K562 (cell line): Measurements from ENCODE around the gene L3MBTL3. TPM values are rescaled to one million over a fixed set of nuclear protein-coding genes. Genes with fewer than 3 reads are reported as not detected.

Experiments
- ATAC-seq: fragments of 200-7000 bp; cut with Tn5 transposase; 3 replicates; pipeline ENCODE4 v1.9.1; 2020; ENCODE audit warnings: moderate library complexity
- BruUV-seq: library from RNA; stranded (reverse); fragments of 400-500 nt; replicated peaks from 2 replicates; lab custom pipeline; 2021; lab: Mats Ljungman, UMichigan
- CTCF ChIA-PET: fragments of 300-600 bp; formaldehyde crosslinking; extraction: SDS; loops from one replicate; lab custom pipeline; 2021; ENCODE audit warnings: low intra/inter-chr PET ratio; lab: Yijun Ruan, JAX
- POLR2A ChIA-PET: fragments of 300-600, 350-650 bp; sonication (Branson Sonifier 250); formaldehyde crosslinking; extraction: SDS; loops from one replicate; lab custom pipeline; 2021; ENCODE audit warnings: antibody characterized with exemption, inconsistent platforms; lab: Yijun Ruan, JAX
- DNase-seq, 4 experiments: peaks; one replicate each; pipeline versions ENCODE4 v3.0.0 to v3.0.0-alpha.2; 2011 to 2018; ENCODE audit warnings: low spot score in 3 of 4, mixed read lengths in 3 of 4; ENCODE audit errors: extremely low read depth in 1 of 4
- FAIRE-seq: peaks from 2 replicates; lab custom pipeline; 2011; peaks lifted over from hg19 to GRCh38; lab: Jason Lieb, UNC
- H2AFZ ChIP-seq: 2 replicates; pipeline ENCODE4 v1.6.0; 2011; ENCODE audit warnings: low read depth, low read length, control low read depth, inconsistent platforms
- H3K27ac ChIP-seq: fragments of 200-600 bp; 3 replicates; pipeline ENCODE4 v1.8.0; 2011; ENCODE audit warnings: low read depth, mild to moderate bottlenecking, control low read depth, inconsistent platforms, low read length, moderate library complexity, mixed read lengths; ENCODE audit errors: extremely low read depth
- H3K27me3 ChIP-seq, 2 experiments: fragments of 300-600 bp in 1 of 2; 2 replicates in 1 of 2; 3 replicates in 1 of 2; pipeline versions ENCODE4 v1.6.0 to v1.8.0; 2011; ENCODE audit warnings: inconsistent platforms in 2 of 2, low read length in 2 of 2, mild to moderate bottlenecking in 1 of 2, mixed read lengths in 1 of 2, moderate library complexity in 1 of 2; ENCODE audit not compliant: control insufficient read depth in 2 of 2, insufficient read depth in 2 of 2
- H3K36me3 ChIP-seq: fragments of 300-600 bp; 3 replicates; pipeline ENCODE4 v1.8.0; 2011; ENCODE audit warnings: mild to moderate bottlenecking, low read length, inconsistent platforms; ENCODE audit not compliant: control insufficient read depth, insufficient read depth
- H3K4me1 ChIP-seq, 2 experiments: fragments of 200-600 bp in 1 of 2; replicated peaks in 1 of 2; 2 replicates in 1 of 2; 3 replicates in 1 of 2; pipeline versions ENCODE4 v1.5.1 to v1.8.0; 2011; ENCODE audit warnings: inconsistent platforms in 2 of 2, low read length in 2 of 2, mild to moderate bottlenecking in 1 of 2, mixed read lengths in 1 of 2, moderate library complexity in 1 of 2; ENCODE audit not compliant: control insufficient read depth in 2 of 2, insufficient read depth in 2 of 2
- H3K4me2 ChIP-seq: 2 replicates; pipeline ENCODE4 v1.6.1; 2011; ENCODE audit warnings: low read length, control low read depth, inconsistent platforms, mixed read lengths; ENCODE audit not compliant: insufficient read depth
- H3K4me3 ChIP-seq: fragments of 200-600 bp; sonication (generic), shearing (Covaris generic); 2 replicates; pipeline ENCODE4 v1.5.1; 2016; ENCODE audit warnings: control low read depth, inconsistent platforms
- H3K79me2 ChIP-seq: fragments of 200-600 bp; 3 replicates; pipeline ENCODE4 v1.8.0; 2011; ENCODE audit warnings: low read length, inconsistent platforms; ENCODE audit not compliant: control insufficient read depth, insufficient read depth
- H3K9ac ChIP-seq, 2 experiments: 2 replicates each; pipeline versions ENCODE4 v1.6.0 to v1.6.1; 2011; ENCODE audit warnings: low read depth in 2 of 2, low read length in 2 of 2, control low read depth in 1 of 2, inconsistent platforms in 1 of 2, mild to moderate bottlenecking in 1 of 2, mixed read lengths in 1 of 2; ENCODE audit not compliant: insufficient read depth in 1 of 2
- H3K9me1 ChIP-seq: one replicate; pipeline ENCODE4 v1.6.0; 2011; ENCODE audit warnings: inconsistent platforms, mild to moderate bottlenecking, low read length, moderate library complexity; ENCODE audit not compliant: control insufficient read depth, insufficient read depth
- H3K9me3 ChIP-seq: replicated peaks from 2 replicates; pipeline ENCODE4 v1.5.1; 2011; ENCODE audit warnings: low read depth, low read length, inconsistent platforms; ENCODE audit not compliant: control insufficient read depth, insufficient read depth
- H4K20me1 ChIP-seq: replicated peaks from 2 replicates; pipeline ENCODE4 v1.6.1; 2011; ENCODE audit warnings: low read length, inconsistent platforms, mixed read lengths; ENCODE audit not compliant: control insufficient read depth, insufficient read depth
- ERF ChIP-seq: fragments of 450-650 bp; formaldehyde crosslinking; IDR thresholded peaks from 2 replicates; pipeline ENCODE4 v1.4.0; 2020; ENCODE audit warnings: mild to moderate bottlenecking, mixed read lengths
- ILK ChIP-seq: fragments of 450-650 bp; IDR thresholded peaks from 2 replicates; pipeline ENCODE4 v1.6.1; 2016; ENCODE audit warnings: missing genetic modification characterization, low read depth, mild to moderate bottlenecking, missing compliant biosample characterization, moderate library complexity, borderline replicate concordance
- SREBF1 ChIP-seq: fragments of 150-350 bp; IDR thresholded peaks from 2 replicates; pipeline ENCODE4 v1.6.1; 2014; ENCODE audit warnings: antibody characterized with exemption, low read depth, low read length, borderline replicate concordance
- THAP7 ChIP-seq: fragments of 250-450 bp; sonication (Bioruptor Pico); IDR thresholded peaks from 2 replicates; pipeline ENCODE4 v1.5.0; 2021
- ZC3H8 ChIP-seq: fragments of 450-650 bp; IDR thresholded peaks from 2 replicates; pipeline ENCODE4 v1.6.1; 2017
- WGBS: fragments of 100-300 bp; shearing (Covaris generic); methylation state at CpG from one replicate; pipeline ENCODE4 v1.1.6; 2016; ENCODE audit warnings: low coverage, mixed read lengths; ENCODE audit not compliant: insufficient coverage; ENCODE audit errors: missing lambda C conversion rate; 5-methylcytosine and 5-hydroxymethylcytosine counted together
- in situ Hi-C: fragments of 300-500 bp; cut with MboI; formaldehyde crosslinking; loops from 4 replicates; pipeline ENCODE4 v1.15.0; 2018; ENCODE audit warnings: inconsistent platforms, mixed read lengths
- intact Hi-C: fragments of 100-400 bp; cut with micrococcal nuclease; formaldehyde crosslinking; loops from 2 replicates; pipeline ENCODE4 v1.14.2; 2022
- polyA plus RNA-seq, 8 experiments: library from polyadenylated mRNA; depleted of rRNA in 4 of 8; stranded (reverse) in 5 of 8; unstranded in 3 of 8; fragments of >200 nt; fragmentation: Nextera tagmentation in 2 of 8; fragmentation: Illumina TruSeq in 1 of 8; extraction: Ambion mirVana in 2 of 8; extraction: Trizol in 1 of 8; gene quantifications; 2 replicates each; pipeline versions ENCODE4 v1.2.1 to v1.2.3, GENCODE V29; 2011 to 2014; ENCODE audit warnings: inconsistent platforms in 1 of 8, missing spikeins in 1 of 8
- total RNA-seq, 7 experiments: library from RNA; depleted of rRNA in 6 of 7; stranded (reverse); fragments of >200 nt in 6 of 7; fragmentation: Illumina TruSeq in 2 of 7; extraction: Trizol in 2 of 7; gene quantifications; 2 replicates each; pipeline versions ENCODE4 v1.2.1 to v1.2.3, GENCODE V29; 2011 to 2021; ENCODE audit warnings: low replicate concordance in 1 of 7
- TF ChIP-seq, protein P1 (sequence below): fragments of 250-450 bp; sonication (Bioruptor Pico); IDR thresholded peaks from 2 replicates; pipeline ENCODE4 v1.8.0; 2021; ENCODE audit warnings: moderate library complexity, mild to moderate bottlenecking, inconsistent platforms

L3MBTL3 gene
- total and polyA plus RNA-seq, 9 of the 15 experiments (the other 6 are each of a cell fraction or from before 2014, with no cell fraction given): 0.83 to 6.9 (median 5.4) TPM

GRCh38 chr6:130069485-130069884 lies 51.1 kb downstream of the L3MBTL3 start:
- Histone ChIP-seq H3K36me3 (no peaks in the 10 kb centered on the region), H3K9me3 (no peaks in the 10 kb centered on the region), H2AFZ (no peak overlapping the region), H3K79me2 (no peaks in the 10 kb centered on the region), H3K27me3 (no peaks in the 10 kb centered on the region), H3K4me3 (no peak overlapping the region), H3K9ac (no peak overlapping the region), H3K9me1 (no peaks in the 10 kb centered on the region), H3K4me1 (no peaks in the 10 kb centered on the region), H3K27ac (no peak overlapping the region), H3K4me2 (no peak overlapping the region), H4K20me1 (no peaks in the 10 kb centered on the region)
- BruUV-seq: no TSS peak
- FAIRE-seq (no peak), DNase-seq (no peak), ATAC-seq (no peak)
- ChIA-PET POLR2A (interaction anchor here (0.8 kb wide), 1 partner anchor 37 kb away, joined by 3 read pairs; no protein-coding TSS in a partner anchor), CTCF (no interaction called here)
- intact Hi-C loops (no loop called here), in situ Hi-C loops (no loop called here)
- TF ChIP-seq SREBF1: no peak
- TF ChIP-seq ILK (tag): no peak
- TF ChIP-seq, protein P1, sequence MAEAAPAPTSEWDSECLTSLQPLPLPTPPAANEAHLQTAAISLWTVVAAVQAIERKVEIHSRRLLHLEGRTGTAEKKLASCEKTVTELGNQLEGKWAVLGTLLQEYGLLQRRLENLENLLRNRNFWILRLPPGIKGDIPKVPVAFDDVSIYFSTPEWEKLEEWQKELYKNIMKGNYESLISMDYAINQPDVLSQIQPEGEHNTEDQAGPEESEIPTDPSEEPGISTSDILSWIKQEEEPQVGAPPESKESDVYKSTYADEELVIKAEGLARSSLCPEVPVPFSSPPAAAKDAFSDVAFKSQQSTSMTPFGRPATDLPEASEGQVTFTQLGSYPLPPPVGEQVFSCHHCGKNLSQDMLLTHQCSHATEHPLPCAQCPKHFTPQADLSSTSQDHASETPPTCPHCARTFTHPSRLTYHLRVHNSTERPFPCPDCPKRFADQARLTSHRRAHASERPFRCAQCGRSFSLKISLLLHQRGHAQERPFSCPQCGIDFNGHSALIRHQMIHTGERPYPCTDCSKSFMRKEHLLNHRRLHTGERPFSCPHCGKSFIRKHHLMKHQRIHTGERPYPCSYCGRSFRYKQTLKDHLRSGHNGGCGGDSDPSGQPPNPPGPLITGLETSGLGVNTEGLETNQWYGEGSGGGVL (CRISPR knock-in tag): no peak
- TF ChIP-seq ERF: no peak
- no peak for TF ChIP-seq THAP7 (CRISPR knock-in tag)
- TF ChIP-seq ZC3H8: no peak
- whole genome bisulfite sequencing: 39% methylated on average over 4 of the region's 4 CpGs
